ENCODE measurements around the gene OR51A7.

- no peak for TF ChIP-seq CTCF (IDR thresholded peaks at IDR 0.05 in 2 of 3, conservative IDR thresholded peaks at IDR 0.05 in 1 of 3; ENCODE audit: borderline replicate concordance in 1 of 3, insufficient read depth in 1 of 3, low read depth in 2 of 3, low read length in 2 of 3)
- TF ChIP-seq, protein P1, sequence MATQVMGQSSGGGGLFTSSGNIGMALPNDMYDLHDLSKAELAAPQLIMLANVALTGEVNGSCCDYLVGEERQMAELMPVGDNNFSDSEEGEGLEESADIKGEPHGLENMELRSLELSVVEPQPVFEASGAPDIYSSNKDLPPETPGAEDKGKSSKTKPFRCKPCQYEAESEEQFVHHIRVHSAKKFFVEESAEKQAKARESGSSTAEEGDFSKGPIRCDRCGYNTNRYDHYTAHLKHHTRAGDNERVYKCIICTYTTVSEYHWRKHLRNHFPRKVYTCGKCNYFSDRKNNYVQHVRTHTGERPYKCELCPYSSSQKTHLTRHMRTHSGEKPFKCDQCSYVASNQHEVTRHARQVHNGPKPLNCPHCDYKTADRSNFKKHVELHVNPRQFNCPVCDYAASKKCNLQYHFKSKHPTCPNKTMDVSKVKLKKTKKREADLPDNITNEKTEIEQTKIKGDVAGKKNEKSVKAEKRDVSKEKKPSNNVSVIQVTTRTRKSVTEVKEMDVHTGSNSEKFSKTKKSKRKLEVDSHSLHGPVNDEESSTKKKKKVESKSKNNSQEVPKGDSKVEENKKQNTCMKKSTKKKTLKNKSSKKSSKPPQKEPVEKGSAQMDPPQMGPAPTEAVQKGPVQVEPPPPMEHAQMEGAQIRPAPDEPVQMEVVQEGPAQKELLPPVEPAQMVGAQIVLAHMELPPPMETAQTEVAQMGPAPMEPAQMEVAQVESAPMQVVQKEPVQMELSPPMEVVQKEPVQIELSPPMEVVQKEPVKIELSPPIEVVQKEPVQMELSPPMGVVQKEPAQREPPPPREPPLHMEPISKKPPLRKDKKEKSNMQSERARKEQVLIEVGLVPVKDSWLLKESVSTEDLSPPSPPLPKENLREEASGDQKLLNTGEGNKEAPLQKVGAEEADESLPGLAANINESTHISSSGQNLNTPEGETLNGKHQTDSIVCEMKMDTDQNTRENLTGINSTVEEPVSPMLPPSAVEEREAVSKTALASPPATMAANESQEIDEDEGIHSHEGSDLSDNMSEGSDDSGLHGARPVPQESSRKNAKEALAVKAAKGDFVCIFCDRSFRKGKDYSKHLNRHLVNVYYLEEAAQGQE (IDR thresholded peaks at IDR 0.05; ENCODE audit: low read depth) = no peak
- no peak for TF ChIP-seq POLR2A (IDR thresholded peaks at IDR 0.05; ENCODE audit: borderline replicate concordance, extremely low read depth, insufficient read depth, insufficient read length)
- no peak for TF ChIP-seq POLR2AphosphoS5 (IDR thresholded peaks at IDR 0.05; ENCODE audit: low read depth, low read length)
- no peak for TF ChIP-seq RAD21 (IDR thresholded peaks at IDR 0.05; ENCODE audit: low read depth)
Observed at GRCh38 chr11:4863876-4864275, 39.7 kb upstream of the OR51A7 start.
